ENCODE data around the gene DIDO1.
"Not testable (repeated sequence)": the region's sequence is repeated elsewhere in the genome, so short reads cannot be mapped to it uniquely, and the experiment has no call there.

Gene DIDO1

DNA sequence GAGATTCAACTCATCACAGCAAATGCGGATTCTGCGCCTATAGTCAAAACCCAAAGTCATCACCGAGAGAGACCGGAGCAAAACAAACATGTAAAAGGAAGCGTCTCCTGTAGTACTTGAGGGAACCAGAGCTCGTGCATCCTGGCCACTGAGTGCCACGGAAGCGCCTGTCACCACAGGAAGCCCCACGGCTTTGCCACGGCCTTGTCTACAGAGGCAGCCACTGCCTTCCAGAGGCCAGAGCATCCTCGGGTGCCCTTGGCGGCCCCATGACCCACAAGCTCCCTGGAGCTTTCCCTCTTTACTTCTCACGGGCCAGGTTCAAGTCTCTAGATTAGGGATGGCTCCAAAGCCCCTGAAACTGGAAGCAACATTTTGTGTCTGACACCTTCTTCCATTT is 72.2 kb downstream of the DIDO1 start:
- TF ChIP-seq, protein P1, sequence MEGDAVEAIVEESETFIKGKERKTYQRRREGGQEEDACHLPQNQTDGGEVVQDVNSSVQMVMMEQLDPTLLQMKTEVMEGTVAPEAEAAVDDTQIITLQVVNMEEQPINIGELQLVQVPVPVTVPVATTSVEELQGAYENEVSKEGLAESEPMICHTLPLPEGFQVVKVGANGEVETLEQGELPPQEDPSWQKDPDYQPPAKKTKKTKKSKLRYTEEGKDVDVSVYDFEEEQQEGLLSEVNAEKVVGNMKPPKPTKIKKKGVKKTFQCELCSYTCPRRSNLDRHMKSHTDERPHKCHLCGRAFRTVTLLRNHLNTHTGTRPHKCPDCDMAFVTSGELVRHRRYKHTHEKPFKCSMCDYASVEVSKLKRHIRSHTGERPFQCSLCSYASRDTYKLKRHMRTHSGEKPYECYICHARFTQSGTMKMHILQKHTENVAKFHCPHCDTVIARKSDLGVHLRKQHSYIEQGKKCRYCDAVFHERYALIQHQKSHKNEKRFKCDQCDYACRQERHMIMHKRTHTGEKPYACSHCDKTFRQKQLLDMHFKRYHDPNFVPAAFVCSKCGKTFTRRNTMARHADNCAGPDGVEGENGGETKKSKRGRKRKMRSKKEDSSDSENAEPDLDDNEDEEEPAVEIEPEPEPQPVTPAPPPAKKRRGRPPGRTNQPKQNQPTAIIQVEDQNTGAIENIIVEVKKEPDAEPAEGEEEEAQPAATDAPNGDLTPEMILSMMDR (conservative IDR thresholded peaks at IDR 0.05; ENCODE audit: low read length) = no peak
- no peak for DNase-seq (ENCODE audit: low read depth)
- no peak overlapping the region for H3K4me3 ChIP-seq (ENCODE audit: low read length)

DNA sequence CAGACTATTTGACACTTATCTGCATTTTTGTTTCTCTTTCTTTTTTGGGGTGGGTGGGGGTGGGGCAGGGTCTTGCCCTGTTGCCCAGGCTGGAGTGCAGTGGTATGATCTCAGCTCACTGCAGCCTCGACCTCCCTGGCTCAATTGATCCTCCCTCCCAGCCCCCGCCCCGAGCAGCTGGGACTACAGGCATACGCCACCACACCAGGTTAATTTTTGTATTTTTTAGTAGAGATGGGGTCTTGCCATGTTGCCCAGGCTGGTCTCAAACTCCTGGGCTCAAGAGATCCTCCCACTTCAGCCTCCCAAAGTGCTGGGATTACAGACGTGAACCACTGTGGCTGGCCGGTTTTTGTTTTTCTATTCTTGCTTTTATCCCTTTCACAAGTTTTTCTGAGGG is 73.0 kb downstream of the DIDO1 start:
- not testable (repeated sequence) for DNase-seq (ENCODE audit: low read depth); H3K4me3 ChIP-seq (ENCODE audit: low read length)

DNA sequence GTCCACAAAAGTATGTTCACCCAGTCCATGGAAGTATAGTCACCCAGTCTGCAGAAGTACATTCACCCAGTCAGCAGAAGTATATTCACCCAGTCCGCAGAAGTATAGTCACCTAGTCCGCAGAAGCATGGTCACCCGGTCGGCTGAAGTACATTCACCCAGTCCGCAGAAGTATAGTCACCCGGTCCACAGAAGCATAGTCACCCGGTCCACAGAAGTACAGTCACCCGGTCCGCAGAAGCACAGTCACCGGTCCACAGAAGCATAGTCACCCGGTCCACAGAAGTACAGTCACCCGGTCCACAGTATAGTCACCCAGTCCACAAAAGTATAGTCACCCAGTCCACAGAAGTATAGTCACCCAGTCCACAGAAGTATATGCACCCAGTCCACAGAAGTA is 73.5 kb downstream of the DIDO1 start:
- TF ChIP-seq, protein P1 (conservative IDR thresholded peaks at IDR 0.05; ENCODE audit: low read length) = no peak
- H3K4me3 ChIP-seq (ENCODE audit: low read length) = no peak overlapping the region
- DNase-seq (ENCODE audit: low read depth) = no peak

DNA sequence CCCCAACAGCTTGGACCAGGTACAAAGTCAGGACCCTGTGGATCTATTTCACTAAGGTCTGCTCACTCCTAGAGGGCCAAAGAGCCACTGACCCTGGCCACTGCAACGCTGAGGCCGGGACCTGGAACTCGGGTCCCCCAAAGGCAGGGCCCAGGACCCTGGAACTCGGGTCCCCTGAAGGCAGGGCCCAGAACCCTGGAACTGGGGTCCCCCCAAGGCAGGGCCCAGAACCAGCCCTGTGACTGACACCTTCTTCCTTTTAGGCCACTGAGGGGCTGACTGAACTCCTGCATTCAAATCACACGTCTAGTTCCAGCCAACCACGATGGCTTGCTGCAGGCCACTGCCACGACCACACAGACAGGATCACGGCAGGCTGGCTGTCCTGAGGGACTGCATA is 74.1 kb downstream of the DIDO1 start:
- no peak overlapping the region for H3K4me3 ChIP-seq (ENCODE audit: low read length)
- TF ChIP-seq, protein P1 (conservative IDR thresholded peaks at IDR 0.05; ENCODE audit: low read length) = no peak
- no peak for DNase-seq (ENCODE audit: low read depth)

DNA sequence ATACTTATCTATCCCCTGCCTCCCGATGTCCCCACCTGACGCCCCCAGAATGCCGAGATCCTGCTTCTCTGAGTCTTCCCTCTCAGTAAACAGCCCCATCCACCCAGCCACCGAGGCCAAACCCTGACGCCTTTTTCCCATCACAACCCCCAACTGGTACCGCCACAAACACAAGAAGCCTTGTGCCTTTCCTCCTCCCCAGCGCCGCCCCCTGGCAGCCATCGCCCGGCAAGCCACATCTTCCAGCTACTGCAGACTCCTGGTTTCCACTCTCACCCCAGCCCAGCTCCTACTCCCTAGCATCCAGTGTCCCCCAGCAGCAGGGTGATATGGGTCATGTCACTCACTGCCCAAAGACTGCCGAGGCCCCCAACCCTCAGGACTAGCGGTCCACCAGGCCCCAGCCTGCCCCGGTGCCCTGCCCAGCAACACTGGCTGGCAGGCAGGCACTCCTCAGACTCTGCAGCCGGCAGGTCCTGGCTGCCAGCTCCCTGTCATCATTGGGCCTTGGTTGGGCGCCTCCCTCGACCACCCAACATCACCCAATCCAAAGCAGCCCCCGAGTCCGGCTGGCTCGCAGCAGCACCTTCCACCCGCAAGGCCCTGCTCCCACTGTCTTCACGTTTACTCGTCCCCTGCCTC is 75.9 kb downstream of the DIDO1 start:
- DNase-seq (ENCODE audit: low read depth) = no peak
- TF ChIP-seq, protein P1 (conservative IDR thresholded peaks at IDR 0.05; ENCODE audit: low read length) = no peak
- no peak overlapping the region for H3K4me3 ChIP-seq (ENCODE audit: low read length)

DNA sequence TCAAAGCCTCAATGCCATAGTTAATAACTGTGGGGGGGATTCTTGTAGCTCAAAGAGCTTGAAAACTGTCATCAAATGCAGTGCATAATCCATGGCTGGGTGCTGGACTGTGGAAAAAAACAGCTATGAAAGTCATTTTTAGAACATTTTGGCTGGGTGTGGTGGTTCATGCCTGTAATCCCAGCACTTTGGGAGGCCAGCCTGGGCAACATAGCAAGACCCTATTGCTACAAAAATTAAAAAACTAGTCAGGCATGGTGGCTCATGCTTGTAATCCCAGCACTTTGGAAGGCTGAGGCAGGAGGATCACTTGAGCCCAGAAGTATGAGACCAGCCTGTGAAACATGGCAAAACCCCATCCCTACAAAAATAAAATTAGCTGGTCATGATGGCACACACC is 76.9 kb downstream of the DIDO1 start:
- H3K4me3 ChIP-seq (ENCODE audit: low read length) = no peak overlapping the region
- TF ChIP-seq, protein P1 (conservative IDR thresholded peaks at IDR 0.05; ENCODE audit: low read length) = no peak
- no peak for DNase-seq (ENCODE audit: low read depth)

DNA sequence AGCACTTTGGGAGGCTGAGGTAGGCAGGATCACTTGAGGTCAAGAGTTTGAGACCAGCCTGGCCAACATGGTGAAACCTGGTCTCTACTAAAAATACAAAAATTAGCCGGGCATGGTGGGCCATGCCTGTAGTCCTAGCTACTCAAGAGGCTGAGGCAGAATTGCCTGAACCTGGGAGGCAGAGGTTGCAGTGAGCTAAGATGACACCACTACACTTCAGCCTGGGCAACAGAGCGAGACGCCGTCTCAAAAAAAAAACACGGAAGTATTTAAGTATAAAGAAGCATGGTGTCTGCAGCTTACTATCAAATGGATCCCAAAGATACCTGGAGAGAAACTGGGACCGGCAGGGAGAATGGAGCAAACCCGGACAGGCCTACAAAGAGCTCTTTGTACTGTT is 77.4 kb downstream of the DIDO1 start:
- not testable (repeated sequence) for DNase-seq (ENCODE audit: low read depth); H3K4me3 ChIP-seq (ENCODE audit: low read length)

DNA sequence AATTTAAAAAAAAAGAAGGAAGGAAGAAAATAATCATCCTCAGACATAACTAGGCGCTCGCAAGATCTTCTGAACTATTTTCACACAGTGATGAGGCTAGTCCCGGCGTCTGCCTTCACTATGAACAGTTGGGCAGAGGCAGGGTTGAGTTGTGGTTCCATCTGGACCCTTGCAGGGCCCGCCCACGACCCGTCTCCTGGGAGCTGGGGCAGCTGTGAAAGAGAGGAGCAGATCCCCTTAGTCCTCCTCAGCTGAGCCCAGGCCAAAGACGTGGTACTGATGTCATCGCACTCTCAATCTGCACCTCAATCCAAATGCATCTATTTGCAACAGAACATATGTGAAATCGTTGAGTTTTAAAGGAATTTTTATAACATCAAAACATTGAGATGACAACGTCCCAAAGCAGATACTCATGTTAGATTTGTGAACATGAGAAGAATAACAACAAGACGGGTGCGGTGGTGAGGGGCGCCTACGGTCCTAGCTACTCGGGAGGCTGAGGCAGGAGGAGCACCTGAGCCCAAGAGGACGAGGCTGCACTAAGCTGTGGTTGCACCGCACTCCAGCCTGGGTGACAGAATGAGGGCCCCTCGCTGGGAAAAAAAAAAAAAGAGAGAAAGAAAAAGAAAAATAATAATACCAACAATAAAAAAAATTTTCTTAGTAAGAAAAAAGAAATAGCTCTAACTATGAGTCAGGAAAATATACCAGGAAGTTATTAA is 80.0 kb downstream of the DIDO1 start:
- H3K4me3 ChIP-seq (ENCODE audit: low read length) = no peak overlapping the region
- no peak for DNase-seq (ENCODE audit: low read depth)
- TF ChIP-seq, protein P1 (conservative IDR thresholded peaks at IDR 0.05; ENCODE audit: low read length) = no peak
